GM18870 (cell line): ENCODE data around the gene ACBD6.

ENCODE experiments used
- ATAC-seq: cut with Tn5 transposase; IDR thresholded peaks from one replicate; pipeline ENCODE4 v1.9.1; 2021; ENCODE audit warnings: moderate library complexity; ENCODE audit not compliant: unreplicated experiment

Gene ACBD6

GRCh38 chr1:180248731-180249681 lies 253.4 kb downstream of the ACBD6 start:
- no peak for ATAC-seq

- no peak for ATAC-seq
Observed at GRCh38 chr1:180248176-180248575, 254.2 kb downstream of the ACBD6 start.

GRCh38 chr1:180247580-180247979 lies 254.8 kb downstream of the ACBD6 start:
- no peak for ATAC-seq

- ATAC-seq: no peak
Observed at GRCh38 chr1:180247061-180247460, 255.3 kb downstream of the ACBD6 start.

GRCh38 chr1:180246579-180246978 lies 255.8 kb downstream of the ACBD6 start:
- ATAC-seq: no peak

GRCh38 chr1:180244840-180245239 lies 257.5 kb downstream of the ACBD6 start:
- no peak for ATAC-seq

- ATAC-seq: no peak
Observed at GRCh38 chr1:180243517-180244221, 258.7 kb downstream of the ACBD6 start.

GRCh38 chr1:180241716-180242544 lies 260.4 kb downstream of the ACBD6 start:
- no peak for ATAC-seq

GRCh38 chr1:180239145-180240096 lies 263.0 kb downstream of the ACBD6 start:
- no peak for ATAC-seq

GRCh38 chr1:180238675-180239074 lies 263.7 kb downstream of the ACBD6 start:
- ATAC-seq: no peak
